HCT116 (cell line): ENCODE results near the gene PTCD3. TPM values are rescaled to one million over a fixed set of nuclear protein-coding genes. Genes with fewer than 3 reads are reported as not detected.

Experiments
- ATAC-seq: fragments of 200-7000 bp; cut with Tn5 transposase; 2 replicates; pipeline ENCODE4 v1.9.1; 2020; ENCODE audit warnings: mild to moderate bottlenecking, moderate library complexity
- BruUV-seq: library from RNA; stranded (reverse); fragments of 400-500 nt; replicated peaks from 2 replicates; lab custom pipeline; 2021; lab: Mats Ljungman, UMichigan
- CTCF ChIA-PET: fragments of 300-600 bp; sonication (Branson Sonifier 250); formaldehyde crosslinking; loops from one replicate; lab custom pipeline; 2021; ENCODE audit warnings: antibody characterized with exemption; lab: Charles Lee
- POLR2A ChIA-PET: fragments of 300-600, 350-600 bp; sonication (Branson Sonifier 250); formaldehyde crosslinking; loops from one replicate; lab custom pipeline; 2021; ENCODE audit warnings: antibody characterized with exemption; lab: Charles Lee
- RAD21 ChIA-PET, 2 experiments: fragments of 300-600 bp; sonication (Branson Sonifier 250); formaldehyde crosslinking; loops; one replicate each; lab custom pipeline; 2023; ENCODE audit warnings: low total read pairs in 2 of 2; ENCODE audit not compliant: uncharacterized antibody in 2 of 2, unreplicated experiment in 2 of 2, low non-redundant PET in 1 of 2; lab: Charles Lee
- DNase-seq: peaks from one replicate; pipeline ENCODE4 v3.0.0-alpha.2; 2010; ENCODE audit warnings: low read depth, low spot score
- H2AFZ ChIP-seq: fragments of 200-600 bp; shearing (Covaris generic), sonication (generic); 2 replicates; pipeline ENCODE4 v1.6.1; 2017; ENCODE audit warnings: low read depth, mixed run types, mixed read lengths, antibody characterized with exemption, low read length; ENCODE audit not compliant: poor library complexity, severe bottlenecking
- H3K27ac ChIP-seq: 2 replicates; pipeline ENCODE4 v1.5.1; 2012; ENCODE audit warnings: low read depth, low read length
- H3K27me3 ChIP-seq: fragments of 200-600 bp; sonication (generic); 2 replicates; pipeline ENCODE4 v1.6.1; 2016; ENCODE audit warnings: mixed run types, low read length, mixed read lengths; ENCODE audit not compliant: insufficient read depth
- H3K36me3 ChIP-seq, 2 experiments: fragments of 200-500 bp in 1 of 2; fragments of 200-600 bp in 1 of 2; sonication (Bioruptor generic) in 1 of 2; sonication (generic) in 1 of 2; 2 replicates each; pipeline versions ENCODE4 v1.5.1 to v1.6.1; 2014 to 2016; ENCODE audit warnings: low read length in 2 of 2, inconsistent platforms in 1 of 2, mixed read lengths in 1 of 2, mixed run types in 1 of 2; ENCODE audit not compliant: insufficient read depth in 2 of 2, control insufficient read depth in 1 of 2
- H3K4me1 ChIP-seq, 2 experiments: fragments of 200-600 bp in 1 of 2; sonication (generic) in 1 of 2; 2 replicates each; pipeline versions ENCODE4 v1.5.1 to v1.6.1; 2012 to 2017; ENCODE audit warnings: low read length in 2 of 2, inconsistent platforms in 1 of 2, mild to moderate bottlenecking in 1 of 2, mixed read lengths in 1 of 2, mixed run types in 1 of 2, moderate library complexity in 1 of 2; ENCODE audit not compliant: insufficient read depth in 2 of 2, control insufficient read depth in 1 of 2
- H3K4me2 ChIP-seq: fragments of 200-600 bp; sonication (generic); 2 replicates; pipeline ENCODE4 v1.6.1; 2017; ENCODE audit warnings: mixed run types, low read length, mixed read lengths
- H3K4me3 ChIP-seq, 2 experiments: fragments of 200-600 bp in 1 of 2; sonication (generic) in 1 of 2; replicated peaks in 1 of 2; 2 replicates each; pipeline ENCODE4 v1.5.1; 2011 to 2016; ENCODE audit warnings: low read length in 2 of 2, control low read depth in 1 of 2, low read depth in 1 of 2, mild to moderate bottlenecking in 1 of 2, mixed read lengths in 1 of 2, mixed run types in 1 of 2
- H3K79me2 ChIP-seq: fragments of 200-600 bp; sonication (generic); 2 replicates; pipeline ENCODE4 v1.6.1; 2017; ENCODE audit warnings: mild to moderate bottlenecking, mixed run types, low read length, moderate library complexity, mixed read lengths; ENCODE audit not compliant: insufficient read depth
- H3K9ac ChIP-seq: fragments of 200-600 bp; sonication (generic); 2 replicates; pipeline ENCODE4 v1.6.1; 2016; ENCODE audit warnings: low read length, mixed read lengths
- H3K9me2 ChIP-seq: fragments of 200-600 bp; sonication (generic), shearing (Covaris generic); 2 replicates; pipeline ENCODE4 v1.6.1; 2017; ENCODE audit warnings: mixed run types, mild to moderate bottlenecking, moderate library complexity; ENCODE audit not compliant: insufficient read depth
- H3K9me3 ChIP-seq, 2 experiments: fragments of 200-500 bp in 1 of 2; fragments of 200-600 bp in 1 of 2; sonication (Bioruptor generic) in 1 of 2; sonication (generic) in 1 of 2; 2 replicates each; pipeline ENCODE4 v1.6.1; 2014 to 2017; ENCODE audit warnings: low read length in 2 of 2, mixed read lengths in 2 of 2, inconsistent platforms in 1 of 2, low read depth in 1 of 2, mild to moderate bottlenecking in 1 of 2, mixed run types in 1 of 2, moderate library complexity in 1 of 2; ENCODE audit not compliant: control insufficient read depth in 1 of 2, insufficient read depth in 1 of 2
- H4K20me1 ChIP-seq: fragments of 200-600 bp; sonication (generic), shearing (Covaris generic); 2 replicates; pipeline ENCODE4 v1.6.1; 2017; ENCODE audit warnings: mixed run types, mild to moderate bottlenecking, moderate library complexity; ENCODE audit not compliant: insufficient read depth
- CTCF ChIP-seq, 3 experiments: fragments of 200-600 bp in 1 of 3; sonication (generic) in 1 of 3; IDR thresholded peaks in 2 of 3; conservative IDR thresholded peaks in 1 of 3; 2 replicates each; pipeline ENCODE4 v1.5.1; 2012 to 2017; ENCODE audit warnings: low read depth in 2 of 3, low read length in 2 of 3, antibody characterized with exemption in 1 of 3, borderline replicate concordance in 1 of 3, control low read depth in 1 of 3, mild to moderate bottlenecking in 1 of 3, mixed read lengths in 1 of 3, mixed run types in 1 of 3, moderate library complexity in 1 of 3; ENCODE audit not compliant: insufficient read depth in 1 of 3
- ELF1 ChIP-seq: IDR thresholded peaks from 2 replicates; pipeline ENCODE4 v1.6.1; 2012; ENCODE audit warnings: low read depth, borderline replicate concordance
- EZH2phosphoT487 ChIP-seq: fragments of 200-600 bp; IDR thresholded peaks from 2 replicates; pipeline ENCODE4 v1.6.1; 2018; ENCODE audit warnings: antibody characterized with exemption, borderline replicate concordance
- FOSL1 ChIP-seq: IDR thresholded peaks from 2 replicates; pipeline ENCODE4 v1.6.1; 2012; ENCODE audit warnings: low read depth
- JUND ChIP-seq: IDR thresholded peaks from 2 replicates; pipeline ENCODE4 v1.6.1; 2012
- POLR2AphosphoS5 ChIP-seq: IDR thresholded peaks from 2 replicates; pipeline ENCODE4 v1.6.1; 2011; ENCODE audit warnings: mild to moderate bottlenecking, low read depth, low read length, moderate library complexity
- SIN3A ChIP-seq: IDR thresholded peaks from 2 replicates; pipeline ENCODE4 v1.6.1; 2012; ENCODE audit warnings: low read depth
- SP1 ChIP-seq: IDR thresholded peaks from 2 replicates; pipeline ENCODE4 v1.6.1; 2012; ENCODE audit warnings: low read depth
- SRF ChIP-seq: IDR thresholded peaks from 2 replicates; pipeline ENCODE4 v1.6.1; 2012; ENCODE audit warnings: low read depth
- YY1 ChIP-seq: IDR thresholded peaks from 2 replicates; pipeline ENCODE4 v1.6.1; 2011; ENCODE audit warnings: low read length, low read depth, moderate library complexity, mild to moderate bottlenecking; ENCODE audit not compliant: insufficient replicate concordance; ENCODE audit errors: extremely low read depth
- ZFX ChIP-seq: fragments of 450-650 bp; IDR thresholded peaks from 2 replicates; pipeline ENCODE4 v1.6.1; 2017
- intact Hi-C: fragments of 100-400 bp; cut with micrococcal nuclease; formaldehyde crosslinking; loops from 2 replicates; pipeline ENCODE4 v1.10.0; 2022
- total RNA-seq: library from RNA; stranded (reverse); gene quantifications from one replicate; pipeline ENCODE4 v1.2.1, GENCODE V29; 2021; ENCODE audit not compliant: unreplicated experiment
- TF ChIP-seq, protein P1 (sequence below): IDR thresholded peaks from 2 replicates; pipeline ENCODE4 v1.6.1; 2011; ENCODE audit warnings: mild to moderate bottlenecking, low read length, moderate library complexity; ENCODE audit not compliant: insufficient replicate concordance; ENCODE audit errors: extremely low read depth

Gene PTCD3
- total RNA-seq, 1 experiment from 2014 or later, result 154 TPM

GRCh38 chr2:86094229-86094628 lies 11.8 kb upstream of the PTCD3 start:
- no peaks in the 10 kb centered on the region for H3K9me3 ChIP-seq
- H4K20me1 ChIP-seq, result no peaks in the 10 kb centered on the region; the same call in 1 of the 2 replicates
- ATAC-seq (no peak), DNase-seq (no peak)
- H3K27ac ChIP-seq, result no peak overlapping the region
- POLR2A ChIA-PET, result no interaction called here
- no peaks in the 10 kb centered on the region for H3K9me2 ChIP-seq
- H3K27me3 ChIP-seq, result no peaks in the 10 kb centered on the region
- TF ChIP-seq ELF1, result no peak
- no peak for TF ChIP-seq FOSL1
- no peak for TF ChIP-seq CTCF (IDR thresholded peaks at IDR 0.05 in 2 of 3, conservative IDR thresholded peaks at IDR 0.05 in 1 of 3; ENCODE audit: borderline replicate concordance in 1 of 3, insufficient read depth in 1 of 3, low read depth in 2 of 3, low read length in 2 of 3)
- no peak for TF ChIP-seq SIN3A
- TF ChIP-seq JUND, result no peak
- TF ChIP-seq ZFX, result no peak
- no peak for TF ChIP-seq POLR2AphosphoS5
- TF ChIP-seq, protein P1, sequence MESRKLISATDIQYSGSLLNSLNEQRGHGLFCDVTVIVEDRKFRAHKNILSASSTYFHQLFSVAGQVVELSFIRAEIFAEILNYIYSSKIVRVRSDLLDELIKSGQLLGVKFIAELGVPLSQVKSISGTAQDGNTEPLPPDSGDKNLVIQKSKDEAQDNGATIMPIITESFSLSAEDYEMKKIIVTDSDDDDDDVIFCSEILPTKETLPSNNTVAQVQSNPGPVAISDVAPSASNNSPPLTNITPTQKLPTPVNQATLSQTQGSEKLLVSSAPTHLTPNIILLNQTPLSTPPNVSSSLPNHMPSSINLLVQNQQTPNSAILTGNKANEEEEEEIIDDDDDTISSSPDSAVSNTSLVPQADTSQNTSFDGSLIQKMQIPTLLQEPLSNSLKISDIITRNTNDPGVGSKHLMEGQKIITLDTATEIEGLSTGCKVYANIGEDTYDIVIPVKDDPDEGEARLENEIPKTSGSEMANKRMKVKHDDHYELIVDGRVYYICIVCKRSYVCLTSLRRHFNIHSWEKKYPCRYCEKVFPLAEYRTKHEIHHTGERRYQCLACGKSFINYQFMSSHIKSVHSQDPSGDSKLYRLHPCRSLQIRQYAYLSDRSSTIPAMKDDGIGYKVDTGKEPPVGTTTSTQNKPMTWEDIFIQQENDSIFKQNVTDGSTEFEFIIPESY, result no peak
- no peak for TF ChIP-seq YY1
- no peak for TF ChIP-seq SRF
- TF ChIP-seq SP1, result no peak
- TF ChIP-seq EZH2phosphoT487, result no peak
- H2AFZ ChIP-seq, result no peak overlapping the region
- intact Hi-C loops, result no loop called here
- H3K4me3 ChIP-seq, result no peak overlapping the region
- no peaks in the 10 kb centered on the region for H3K4me1 ChIP-seq
- no peak overlapping the region for H3K9ac ChIP-seq
- RAD21 ChIA-PET, result no interaction called here
- CTCF ChIA-PET, result no interaction called here
- peaks cover 77% of the 10 kb centered on the region for H3K79me2 ChIP-seq
- peaks cover 48 to 49% of the 10 kb centered on the region in 2 experiments for H3K36me3 ChIP-seq
- BruUV-seq, result no TSS peak
- no peak overlapping the region for H3K4me2 ChIP-seq
